Neural progenitor cell (in vitro differentiated cells): Measurements from ENCODE around the gene FAM163B. TPM values are rescaled to one million over a fixed set of nuclear protein-coding genes. Genes with fewer than 3 reads are reported as not detected.

Experiments used
- DNase-seq: peaks from one replicate; pipeline ENCODE4 v3.0.0-alpha.2; 2016; ENCODE audit warnings: low spot score
- H2AFZ ChIP-seq: fragments of 200-600 bp; sonication (generic); replicated peaks from 2 replicates; pipeline ENCODE4 v1.6.1; 2016; ENCODE audit warnings: antibody characterized with exemption
- H3F3A ChIP-seq: fragments of 200-600 bp; sonication (generic); 2 replicates; pipeline ENCODE4 v1.6.1; 2016; ENCODE audit warnings: antibody characterized with exemption, low read depth
- H3K27ac ChIP-seq: fragments of 200-600 bp; sonication (generic); 2 replicates; pipeline ENCODE4 v1.5.1; 2016; ENCODE audit warnings: mild to moderate bottlenecking
- H3K27me3 ChIP-seq: fragments of 200-600 bp; sonication (generic); 2 replicates; pipeline ENCODE4 v1.6.1; 2016; ENCODE audit warnings: mild to moderate bottlenecking, moderate library complexity
- H3K36me3 ChIP-seq: fragments of 200-600 bp; sonication (generic); 2 replicates; pipeline ENCODE4 v1.5.1; 2016
- H3K4me1 ChIP-seq: fragments of 200-600 bp; sonication (generic); 2 replicates; pipeline ENCODE4 v1.6.1; 2016; ENCODE audit warnings: mixed run types
- H3K4me2 ChIP-seq: fragments of 200-600 bp; sonication (generic); 2 replicates; pipeline ENCODE4 v1.6.1; 2016
- H3K4me3 ChIP-seq: fragments of 200-600 bp; sonication (generic); 2 replicates; pipeline ENCODE4 v1.5.1; 2016
- H3K79me2 ChIP-seq: fragments of 200-600 bp; sonication (generic); 2 replicates; pipeline ENCODE4 v1.6.1; 2016; ENCODE audit warnings: low read depth
- H3K9ac ChIP-seq: fragments of 200-600 bp; sonication (generic); 2 replicates; pipeline ENCODE4 v1.6.1; 2016
- H3K9me3 ChIP-seq: fragments of 200-600 bp; sonication (generic); 2 replicates; pipeline ENCODE4 v1.5.1; 2016; ENCODE audit warnings: low read depth
- H4K20me1 ChIP-seq: fragments of 200-600 bp; sonication (generic); 2 replicates; pipeline ENCODE4 v1.6.1; 2016; ENCODE audit warnings: low read depth
- H3K27ac Mint-ChIP-seq: 3 replicates; pipeline ENCODE4 v1.8.0; 2021; ENCODE audit warnings: mixed read lengths
- H3K27me3 Mint-ChIP-seq: 2 replicates; pipeline ENCODE4 v1.8.0; 2022; ENCODE audit warnings: low read depth, mild to moderate bottlenecking, inconsistent platforms, moderate library complexity, mixed read lengths; ENCODE audit not compliant: insufficient read depth
- H3K36me3 Mint-ChIP-seq: 3 replicates; pipeline ENCODE4 v1.8.0; 2021; ENCODE audit warnings: mixed read lengths
- H3K4me1 Mint-ChIP-seq: 3 replicates; pipeline ENCODE4 v1.8.0; 2021; ENCODE audit warnings: mixed read lengths
- H3K4me3 Mint-ChIP-seq: 3 replicates; pipeline ENCODE4 v1.8.0; 2021; ENCODE audit warnings: mild to moderate bottlenecking, moderate library complexity, mixed read lengths
- H3K9me3 Mint-ChIP-seq: 3 replicates; pipeline ENCODE4 v1.8.0; 2020; ENCODE audit warnings: mixed read lengths
- EZH2 ChIP-seq: fragments of 200-600 bp; sonication (generic); IDR thresholded peaks from 2 replicates; pipeline ENCODE4 v1.6.1; 2017; ENCODE audit warnings: antibody characterized with exemption, mild to moderate bottlenecking, moderate library complexity
- EZH2phosphoT487 ChIP-seq: fragments of 200-600 bp; sonication (generic); IDR thresholded peaks from 2 replicates; pipeline ENCODE4 v1.6.1; 2017; ENCODE audit warnings: antibody characterized with exemption
- total RNA-seq: library from RNA; depleted of rRNA; stranded (reverse); fragments of >200 nt; gene quantifications from 2 replicates; pipeline ENCODE4 v1.2.3, GENCODE V29; 2015; ENCODE audit warnings: low replicate concordance
- TF ChIP-seq, protein P1 (sequence below): fragments of 200-600 bp; sonication (generic); IDR thresholded peaks from 2 replicates; pipeline ENCODE4 v1.5.1; 2017; ENCODE audit warnings: antibody characterized with exemption, mild to moderate bottlenecking

FAM163B gene
- total RNA-seq, 1 donor from 2014 or later: not detected

DNA sequence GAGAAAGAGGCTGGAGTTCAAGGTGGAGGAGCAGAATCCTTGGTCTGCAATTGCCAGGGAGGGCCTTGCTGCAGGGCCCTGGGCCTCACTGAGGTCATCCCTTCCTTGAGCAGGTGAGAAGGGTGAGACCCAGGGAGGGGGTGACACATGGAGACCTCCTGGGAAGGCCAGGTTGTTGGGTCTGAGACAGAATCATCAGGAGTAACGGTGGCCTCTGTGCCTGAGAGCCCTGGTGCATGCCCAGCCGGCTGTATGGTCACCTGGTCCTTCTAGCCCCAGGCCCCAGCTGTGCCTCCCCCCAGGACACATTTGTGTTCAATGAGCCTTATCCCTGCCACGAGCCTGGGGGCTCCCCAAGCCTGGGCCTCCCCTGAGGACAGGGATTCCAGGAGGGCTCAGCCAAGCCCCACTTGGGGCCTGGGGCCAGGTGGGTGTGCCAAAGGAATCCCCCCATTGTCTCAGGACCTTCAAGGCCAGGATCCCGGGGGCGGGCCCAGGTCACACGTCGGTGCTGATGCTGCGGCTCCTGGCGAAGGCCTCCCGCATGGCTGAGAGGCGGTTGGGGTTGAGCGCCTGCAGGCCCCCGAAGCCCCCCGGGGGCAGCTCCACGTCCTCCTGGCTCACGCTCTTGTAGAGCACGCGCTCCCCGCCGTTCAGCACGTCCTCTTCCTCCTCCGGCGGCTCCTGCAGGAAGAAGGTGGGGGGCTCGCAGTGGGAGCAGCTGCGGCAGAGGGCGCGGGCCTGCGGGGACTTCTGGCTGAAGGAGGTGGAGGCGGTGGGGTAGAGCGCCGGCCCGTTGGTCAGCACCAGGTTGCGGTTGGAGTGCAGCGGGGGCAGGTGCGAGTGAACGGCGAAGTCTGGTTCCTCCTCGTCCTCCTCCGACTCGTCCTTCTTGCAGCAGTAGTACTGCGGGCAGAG is 30.4 kb downstream of the FAM163B start:
- peaks cover 26% of the 10 kb centered on the region for H3K4me1 ChIP-seq
- H3K27ac ChIP-seq: no peak overlapping the region
- no peaks in the 10 kb centered on the region for H3K36me3 ChIP-seq
- H3K79me2 ChIP-seq: no peaks in the 10 kb centered on the region
- H3K9me3 ChIP-seq: no peaks in the 10 kb centered on the region
- no peak for DNase-seq
- no peaks in the 10 kb centered on the region for H4K20me1 ChIP-seq
- Mint-ChIP-seq H3K4me3 (no peak overlapping the region), H3K36me3 (no peaks in the 10 kb centered on the region), H3K9me3 (no peaks in the 10 kb centered on the region), H3K4me1 (peaks cover 56% of the 10 kb centered on the region), H3K27ac (peak overlapping the region; percentile 8), H3K27me3 (peaks cover 3% of the 10 kb centered on the region)
- no peak overlapping the region for H3K4me2 ChIP-seq
- H3F3A ChIP-seq: no peaks in the 10 kb centered on the region
- no peak overlapping the region for H3K4me3 ChIP-seq
- H3K27me3 ChIP-seq: no peaks in the 10 kb centered on the region
- no peak overlapping the region for H3K9ac ChIP-seq
- no peak overlapping the region for H2AFZ ChIP-seq
- TF ChIP-seq, protein P1, sequence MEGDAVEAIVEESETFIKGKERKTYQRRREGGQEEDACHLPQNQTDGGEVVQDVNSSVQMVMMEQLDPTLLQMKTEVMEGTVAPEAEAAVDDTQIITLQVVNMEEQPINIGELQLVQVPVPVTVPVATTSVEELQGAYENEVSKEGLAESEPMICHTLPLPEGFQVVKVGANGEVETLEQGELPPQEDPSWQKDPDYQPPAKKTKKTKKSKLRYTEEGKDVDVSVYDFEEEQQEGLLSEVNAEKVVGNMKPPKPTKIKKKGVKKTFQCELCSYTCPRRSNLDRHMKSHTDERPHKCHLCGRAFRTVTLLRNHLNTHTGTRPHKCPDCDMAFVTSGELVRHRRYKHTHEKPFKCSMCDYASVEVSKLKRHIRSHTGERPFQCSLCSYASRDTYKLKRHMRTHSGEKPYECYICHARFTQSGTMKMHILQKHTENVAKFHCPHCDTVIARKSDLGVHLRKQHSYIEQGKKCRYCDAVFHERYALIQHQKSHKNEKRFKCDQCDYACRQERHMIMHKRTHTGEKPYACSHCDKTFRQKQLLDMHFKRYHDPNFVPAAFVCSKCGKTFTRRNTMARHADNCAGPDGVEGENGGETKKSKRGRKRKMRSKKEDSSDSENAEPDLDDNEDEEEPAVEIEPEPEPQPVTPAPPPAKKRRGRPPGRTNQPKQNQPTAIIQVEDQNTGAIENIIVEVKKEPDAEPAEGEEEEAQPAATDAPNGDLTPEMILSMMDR: no peak
- TF ChIP-seq EZH2phosphoT487 (no peak), EZH2 (no peak)

DNA sequence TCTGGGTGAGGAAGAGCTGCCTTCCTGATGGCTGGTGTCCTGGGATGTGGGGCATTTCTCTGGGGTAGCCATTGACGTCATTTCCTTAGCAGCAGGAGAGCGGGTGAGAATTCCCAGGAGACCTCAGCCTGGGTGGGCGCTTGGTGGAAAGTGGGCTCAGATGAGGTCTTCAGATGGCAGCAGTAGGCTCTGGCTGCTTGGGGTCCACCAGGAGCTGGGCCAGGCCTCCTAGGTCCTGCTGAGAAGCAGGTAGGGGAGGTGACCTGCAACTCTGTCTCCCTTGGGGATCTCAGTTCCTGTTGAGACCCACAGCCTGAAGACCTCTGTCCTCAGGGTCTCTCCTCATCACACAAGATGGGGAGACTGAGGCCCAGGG is 31.5 kb downstream of the FAM163B start:
- no peak overlapping the region for H2AFZ ChIP-seq
- no peak for DNase-seq
- peaks cover 26% of the 10 kb centered on the region for H3K4me1 ChIP-seq
- H3F3A ChIP-seq: no peaks in the 10 kb centered on the region
- no peaks in the 10 kb centered on the region for H4K20me1 ChIP-seq
- no peak overlapping the region for H3K27ac ChIP-seq
- no peaks in the 10 kb centered on the region for H3K27me3 ChIP-seq
- no peak for TF ChIP-seq EZH2
- TF ChIP-seq, protein P1: no peak
- TF ChIP-seq EZH2phosphoT487: no peak
- H3K36me3 Mint-ChIP-seq: no peaks in the 10 kb centered on the region
- peaks cover 59% of the 10 kb centered on the region for H3K4me1 Mint-ChIP-seq
- H3K9me3 Mint-ChIP-seq: no peaks in the 10 kb centered on the region
- H3K27me3 Mint-ChIP-seq: peaks cover 6% of the 10 kb centered on the region
- H3K9ac ChIP-seq: no peak overlapping the region
- no peaks in the 10 kb centered on the region for H3K9me3 ChIP-seq
- H3K4me2 ChIP-seq: no peak overlapping the region
- H3K27ac Mint-ChIP-seq: no peak overlapping the region
- no peak overlapping the region for H3K4me3 Mint-ChIP-seq
- no peak overlapping the region for H3K4me3 ChIP-seq
- H3K36me3 ChIP-seq: no peaks in the 10 kb centered on the region
- H3K79me2 ChIP-seq: no peaks in the 10 kb centered on the region

DNA sequence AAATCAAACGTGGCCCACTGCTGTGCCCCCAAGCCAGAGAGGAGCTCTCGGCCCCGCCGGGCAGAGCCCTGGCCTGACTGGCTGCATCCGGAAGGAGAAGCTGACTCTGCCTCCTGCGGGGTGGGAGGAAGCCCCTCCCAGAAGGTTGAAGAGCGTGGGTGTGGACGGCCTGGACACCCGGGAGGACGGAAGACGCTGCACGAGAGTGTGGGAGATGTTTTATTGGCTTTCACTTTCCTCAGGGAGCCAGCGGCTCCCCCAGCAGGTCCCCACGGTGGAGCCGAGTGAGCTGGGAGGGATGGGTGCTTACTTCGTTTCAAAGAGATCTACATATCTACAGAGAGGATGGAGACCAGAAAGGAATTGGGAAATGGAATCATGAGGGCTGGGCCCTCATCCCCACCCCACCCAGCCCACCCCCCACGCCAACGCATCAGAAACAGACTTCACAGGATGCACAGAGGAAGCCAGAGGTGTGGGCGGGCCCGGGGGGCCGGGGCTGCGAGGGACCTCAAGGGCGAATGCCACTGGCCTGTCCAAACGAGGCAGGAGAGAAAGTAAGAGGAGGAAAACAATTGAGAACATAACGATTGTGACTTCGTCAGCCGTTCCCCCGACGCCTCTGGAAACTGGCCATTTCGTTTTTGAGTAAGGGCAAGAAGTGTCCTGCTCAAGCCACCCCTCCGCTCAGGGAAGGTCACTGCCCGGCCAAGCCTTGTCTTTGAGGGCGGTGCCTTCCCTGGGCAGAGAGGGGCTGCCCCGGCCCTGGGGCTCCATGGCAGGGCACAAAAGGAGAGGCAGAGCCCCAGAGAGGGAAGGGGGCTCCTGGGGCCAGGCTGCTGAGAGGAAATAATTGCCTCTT is 32.1 kb downstream of the FAM163B start:
- H3K9me3 ChIP-seq: no peaks in the 10 kb centered on the region

More for the DNA sequence above, 32.1 kb downstream of the FAM163B start:
- Mint-ChIP-seq H3K4me3 (no peak overlapping the region), H3K4me1 (peaks cover 54% of the 10 kb centered on the region), H3K36me3 (no peaks in the 10 kb centered on the region), H3K9me3 (no peaks in the 10 kb centered on the region), H3K27me3 (peaks cover 6% of the 10 kb centered on the region), H3K27ac (peak overlapping the region; percentile 87)
- TF ChIP-seq EZH2phosphoT487 (no peak), EZH2 (no peak)
- TF ChIP-seq, protein P1: no peak
- H3K4me1 ChIP-seq: peaks cover 24% of the 10 kb centered on the region
- H4K20me1 ChIP-seq: no peaks in the 10 kb centered on the region
- no peak overlapping the region for H3K9ac ChIP-seq
- no peaks in the 10 kb centered on the region for H3F3A ChIP-seq
- H3K27me3 ChIP-seq: no peaks in the 10 kb centered on the region
- H2AFZ ChIP-seq: no peak overlapping the region
- H3K79me2 ChIP-seq: no peaks in the 10 kb centered on the region
- H3K36me3 ChIP-seq: no peaks in the 10 kb centered on the region
- no peak overlapping the region for H3K4me2 ChIP-seq
- no peak overlapping the region for H3K4me3 ChIP-seq
- DNase-seq: no peak
- no peak overlapping the region for H3K27ac ChIP-seq
